ENCODE results near the gene UBL7.
"Not testable (repeated sequence)": the region's sequence is repeated elsewhere in the genome, so short reads cannot be mapped to it uniquely, and the experiment has no call there.

Gene UBL7

DNA sequence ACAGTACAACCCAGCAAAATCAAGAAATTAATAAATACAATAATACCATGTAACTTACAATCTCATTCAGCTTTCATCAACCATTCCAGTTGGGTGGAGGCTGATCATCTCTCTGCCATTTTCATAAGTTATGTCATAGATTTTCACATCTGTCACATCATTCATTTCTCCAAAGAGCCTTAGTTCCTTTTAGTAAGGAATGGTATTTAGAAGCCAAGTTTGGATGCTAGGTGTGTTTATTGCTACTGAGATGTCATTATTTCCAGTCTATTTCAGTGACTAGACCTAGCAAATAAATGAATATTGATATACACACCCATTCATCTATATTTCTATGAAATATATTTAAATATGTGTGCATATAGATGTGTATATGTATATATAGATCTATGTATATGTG, 2.7 kb upstream of the UBL7 start:
- DNase-seq = no peak

DNA sequence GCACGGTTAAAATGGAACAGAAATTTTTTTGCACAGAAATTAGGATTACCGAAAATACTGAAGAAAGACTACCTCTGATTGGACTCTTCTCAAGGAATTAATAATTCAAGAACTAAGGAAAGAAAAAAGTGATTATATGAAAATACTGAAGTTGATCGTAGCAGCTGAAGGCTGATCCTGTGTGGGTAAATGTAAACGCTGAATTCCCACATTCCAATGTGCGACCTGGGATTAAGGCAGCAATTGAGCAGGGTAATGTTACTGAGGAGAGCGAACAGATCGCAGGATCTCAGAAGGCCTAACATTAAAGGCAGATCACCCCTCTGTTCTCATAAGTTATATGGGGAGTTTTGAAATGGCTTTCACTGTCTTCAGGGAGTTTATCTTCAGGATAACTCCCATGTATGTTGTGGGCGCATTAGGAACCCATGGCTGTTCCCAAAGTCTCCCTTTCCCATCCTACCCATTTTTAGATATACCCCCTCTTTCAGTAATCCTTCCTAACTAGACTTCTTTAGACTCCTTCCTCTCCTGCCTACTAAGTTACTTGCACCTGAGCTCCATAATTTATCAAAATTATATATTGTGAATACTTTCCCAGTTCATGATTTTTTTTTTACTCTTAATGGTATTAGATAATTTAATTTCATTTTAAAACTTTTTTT, 1.0 kb upstream of the UBL7 start:
- DNase-seq = no peak

DNA sequence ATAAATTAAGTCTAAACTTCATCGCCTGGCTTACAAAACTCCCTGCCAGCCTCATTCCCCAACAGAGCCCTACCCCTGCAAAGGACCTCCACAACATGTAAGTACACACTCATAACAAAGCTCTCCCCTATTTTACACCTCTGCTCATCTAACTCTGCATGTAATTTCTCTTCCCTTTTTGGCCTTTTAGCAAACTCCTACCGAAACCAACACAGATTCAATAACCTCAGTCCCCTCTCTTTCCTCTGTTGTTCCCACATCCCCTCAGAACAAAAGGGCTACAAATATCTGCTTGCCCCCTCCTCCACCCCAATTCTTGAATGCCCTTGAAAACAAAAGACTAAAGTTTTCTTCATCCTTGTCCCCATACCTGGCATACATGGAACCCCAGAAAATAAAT, 662 bp downstream of the UBL7 start:
- no peak for DNase-seq

DNA sequence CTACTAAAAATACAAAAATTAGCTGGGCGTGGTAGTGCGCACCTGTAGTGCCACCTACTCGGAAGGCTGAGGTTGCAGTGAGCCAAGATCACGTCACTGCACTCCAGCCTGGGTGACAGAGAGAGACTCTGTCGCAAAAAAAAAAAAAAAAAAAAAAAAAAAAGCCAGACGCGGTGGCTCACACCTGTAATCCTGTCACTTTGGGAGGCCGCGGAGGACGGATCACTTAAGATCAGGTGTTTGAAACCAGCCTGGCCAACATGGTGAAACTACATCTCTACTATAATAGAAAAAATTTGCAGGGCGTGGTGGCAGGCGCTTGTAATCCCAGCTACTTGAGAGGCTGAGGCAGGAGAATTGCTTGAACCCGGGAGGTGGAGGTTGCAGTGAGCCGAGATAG, 1.2 kb downstream of the UBL7 start:
- DNase-seq = not testable (repeated sequence)

DNA sequence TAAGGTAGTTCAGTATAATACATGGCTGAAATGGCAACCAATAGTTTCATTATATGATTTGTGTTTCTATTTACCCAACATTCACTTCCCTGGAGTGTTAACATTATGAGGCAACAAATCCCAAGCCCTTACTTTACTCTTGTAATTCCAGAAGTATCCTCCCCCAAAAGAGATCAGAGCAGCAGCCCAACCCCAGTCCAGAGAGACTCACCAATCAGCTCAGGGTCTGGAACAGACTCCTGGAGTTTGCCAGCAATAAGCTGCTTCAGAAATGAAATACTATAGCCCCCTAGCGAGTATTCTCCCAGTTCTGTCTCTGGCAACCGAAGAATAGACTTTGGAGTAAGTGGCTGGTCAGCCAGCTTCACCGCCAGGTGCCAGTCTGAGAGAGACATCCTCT, 2.5 kb downstream of the UBL7 start:
- DNase-seq = no peak

DNA sequence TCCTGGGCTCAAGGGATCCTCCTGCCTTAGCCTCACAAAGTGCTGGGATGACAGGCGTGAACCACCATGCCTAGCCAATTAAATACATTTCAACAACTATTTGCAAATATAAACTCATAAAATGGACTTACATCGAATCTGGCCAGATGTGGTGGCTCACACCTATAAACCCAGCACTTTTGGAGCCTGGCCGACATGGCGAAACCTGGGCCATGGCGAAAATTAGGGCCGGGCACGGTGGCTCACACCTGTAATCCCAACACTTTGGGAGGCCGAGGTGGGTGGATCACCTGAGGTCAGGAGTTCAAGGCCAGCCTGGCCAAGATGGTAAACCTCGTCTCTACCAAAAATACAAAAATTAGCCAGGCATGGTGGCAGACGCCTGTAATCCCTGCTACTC, 3.9 kb downstream of the UBL7 start:
- DNase-seq = not testable (repeated sequence)

DNA sequence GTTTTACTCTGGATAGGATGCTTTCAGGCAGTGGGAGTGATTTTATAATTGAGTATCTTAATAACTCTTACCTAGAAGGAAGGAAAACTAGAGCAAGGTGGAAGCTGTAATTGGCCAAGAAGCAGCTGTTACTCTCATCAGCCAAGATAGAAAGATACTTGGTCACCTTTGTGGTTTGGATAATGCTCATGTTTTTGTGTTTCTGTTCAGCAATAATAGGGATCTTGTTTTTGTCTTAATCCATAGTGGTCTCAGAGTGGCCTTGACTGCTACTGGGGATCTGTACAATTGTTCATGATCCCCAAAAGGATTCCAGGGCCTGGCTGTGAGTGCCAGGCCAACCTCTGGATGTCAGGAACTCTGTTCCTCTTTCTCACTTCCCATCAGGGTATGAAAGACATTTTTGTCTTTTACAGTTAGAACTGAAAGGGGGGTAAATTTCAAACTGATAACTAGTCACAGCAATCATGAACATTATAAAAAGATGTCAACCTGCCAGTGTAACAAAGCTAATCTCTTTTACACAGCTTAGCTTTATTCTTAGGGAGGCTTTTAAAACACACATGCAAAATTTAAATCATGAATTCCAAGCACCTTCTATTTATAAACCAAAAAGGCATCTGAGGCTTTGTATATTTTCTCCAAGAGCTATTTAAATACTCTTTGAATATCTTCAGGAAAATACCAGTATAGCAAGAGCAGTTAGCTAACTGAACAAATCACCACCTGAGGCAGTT, 6.0 kb downstream of the UBL7 start:
- DNase-seq = no peak

DNA sequence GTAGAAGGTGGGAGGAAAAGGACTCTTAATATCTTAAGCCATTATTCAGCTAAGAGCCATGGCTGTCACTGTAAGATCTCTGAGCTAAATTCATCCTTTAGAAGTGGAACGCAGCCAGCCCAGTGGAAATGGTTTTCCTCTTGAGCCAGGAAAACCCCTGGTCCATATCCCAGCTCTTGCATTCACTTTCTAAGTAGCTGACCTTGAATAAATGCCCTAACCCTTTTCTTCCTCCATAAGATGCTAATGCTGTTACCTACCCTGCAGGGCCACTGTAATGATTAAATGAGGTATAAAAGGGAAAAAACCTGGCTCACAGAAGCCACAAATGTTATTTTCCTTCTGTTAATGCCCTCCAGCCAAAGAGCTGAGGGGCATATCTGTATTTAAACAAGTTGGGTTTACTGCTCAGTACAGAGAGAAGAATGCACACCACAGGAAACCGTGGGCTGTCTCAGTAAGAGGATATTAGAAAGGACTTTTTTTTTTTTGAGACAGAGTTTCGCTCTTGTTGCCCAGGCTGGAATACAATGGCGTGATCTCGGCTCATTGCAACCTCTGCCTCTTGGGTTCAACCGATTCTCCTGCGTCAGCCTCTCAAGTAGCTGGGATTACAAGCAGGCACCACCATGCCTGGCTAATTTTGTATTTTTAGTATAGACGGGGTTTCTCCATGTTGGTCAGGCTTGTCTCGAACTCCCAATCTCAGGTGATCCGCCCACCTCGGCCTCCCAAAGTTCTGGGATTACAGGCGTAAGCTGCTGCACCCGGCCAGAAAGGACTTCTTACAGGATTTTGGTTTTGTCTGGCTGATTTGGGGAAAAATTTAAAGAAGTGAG, 6.8 kb downstream of the UBL7 start:
- DNase-seq = no peak

DNA sequence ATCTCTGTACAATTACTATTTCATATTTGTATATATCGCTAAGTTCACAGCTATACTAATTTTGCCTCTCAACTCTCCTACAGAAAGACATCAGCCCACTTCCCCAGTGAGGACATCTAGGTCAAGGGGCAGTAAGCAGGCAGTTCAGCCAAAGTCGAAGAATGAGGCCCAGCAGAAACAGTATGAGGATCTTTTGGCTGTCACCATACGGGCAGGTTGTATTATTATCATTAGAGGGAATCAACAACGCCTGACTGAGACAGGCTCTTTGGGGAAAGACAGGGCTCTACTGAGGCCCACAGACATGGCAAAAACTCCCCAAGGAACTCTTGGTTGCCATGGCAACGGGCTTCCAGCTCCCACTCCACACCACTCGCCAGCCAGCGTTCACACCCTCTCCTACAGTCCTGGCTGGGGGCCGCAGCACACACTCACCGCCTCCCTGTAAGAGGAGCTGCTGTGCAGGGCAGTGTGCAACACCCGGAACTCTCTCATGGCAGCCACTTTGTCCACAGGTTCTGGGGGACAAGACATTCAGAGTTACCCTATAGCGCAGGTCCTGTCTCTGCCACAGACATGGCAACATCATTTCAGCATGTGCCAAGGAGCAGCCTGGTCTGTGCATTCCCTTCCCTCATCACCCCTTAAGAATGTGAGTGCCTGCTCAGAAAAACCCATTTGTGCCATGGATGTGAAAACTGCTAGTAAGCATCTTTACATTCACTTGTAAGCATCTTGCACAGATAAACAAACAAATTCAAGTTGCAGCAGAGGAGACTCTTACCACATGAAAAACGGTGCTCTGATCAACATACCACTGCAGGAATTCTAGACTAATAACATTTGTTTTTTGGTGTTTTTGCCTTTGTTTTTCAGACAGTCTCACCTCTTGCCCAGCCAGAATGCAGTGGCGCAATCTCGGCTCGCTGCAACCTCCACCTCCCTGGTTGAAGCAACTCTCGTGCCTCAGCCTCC, 8.8 kb downstream of the UBL7 start:
- no peak for DNase-seq

DNA sequence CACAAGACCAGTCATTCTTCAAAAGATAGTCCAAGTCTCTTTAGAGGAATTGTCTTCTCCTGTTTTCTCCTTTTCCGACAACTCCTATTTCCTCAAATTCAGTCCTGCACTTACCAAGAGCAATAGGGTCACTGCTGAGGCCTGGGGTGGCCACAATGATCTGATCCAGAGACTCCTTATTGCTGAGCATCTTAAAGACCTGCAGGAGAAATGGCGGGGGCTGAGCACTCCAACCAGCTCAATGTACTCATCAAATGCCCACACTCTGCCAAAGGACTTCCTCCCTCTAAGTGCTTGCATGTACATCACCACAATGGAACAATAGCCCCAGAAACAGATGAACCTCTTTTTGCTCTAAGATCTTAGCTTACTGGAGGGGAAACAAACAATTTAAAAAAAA, 9.6 kb downstream of the UBL7 start:
- DNase-seq = no peak

DNA sequence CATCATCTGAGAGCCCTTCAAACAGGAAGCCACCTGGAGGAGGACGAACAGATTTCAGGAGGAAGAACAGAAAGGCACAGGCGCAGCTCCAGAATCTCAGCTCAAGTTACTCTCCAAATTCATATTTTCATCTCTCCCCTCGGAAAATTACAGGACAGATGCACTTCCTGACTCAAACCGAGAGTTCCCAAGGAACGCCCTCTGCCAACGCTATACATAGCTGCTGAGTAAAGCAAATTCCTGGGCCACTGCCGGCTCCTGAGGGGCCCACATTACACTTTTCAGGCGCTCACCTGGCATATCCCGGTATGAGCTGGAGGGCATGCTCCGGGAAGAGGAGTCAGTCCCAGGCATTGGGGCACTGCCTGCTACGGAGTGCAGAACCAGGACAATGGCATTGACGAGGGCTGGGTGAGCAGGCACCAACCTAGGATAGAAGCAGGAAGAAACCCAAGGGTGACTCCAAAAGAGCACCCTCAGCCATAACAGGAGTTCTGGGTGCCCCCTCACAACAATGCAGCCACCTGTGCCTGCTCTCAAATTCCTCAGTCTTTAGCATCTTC, 11.2 kb downstream of the UBL7 start:
- no peak for DNase-seq

DNA sequence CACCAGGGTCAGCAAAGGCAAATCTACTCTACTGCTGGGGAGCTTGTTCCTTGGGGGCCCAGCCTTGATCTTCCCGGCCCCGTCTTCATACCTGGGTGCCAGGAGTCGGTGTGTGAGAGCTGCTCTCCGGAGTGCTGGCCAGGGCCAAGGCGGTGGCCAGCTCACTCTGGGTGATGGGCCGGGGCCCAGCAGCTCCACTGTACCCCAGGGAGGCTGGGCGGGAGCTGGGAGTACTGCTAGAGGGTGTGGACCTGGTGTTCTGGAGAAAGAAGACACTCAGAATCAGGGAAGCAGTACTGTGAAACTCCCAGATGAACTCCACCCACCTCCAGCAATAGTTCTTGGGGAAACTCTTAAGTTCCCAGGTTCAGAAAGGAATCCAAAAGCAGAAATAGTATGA, 11.9 kb downstream of the UBL7 start:
- DNase-seq = no peak

DNA sequence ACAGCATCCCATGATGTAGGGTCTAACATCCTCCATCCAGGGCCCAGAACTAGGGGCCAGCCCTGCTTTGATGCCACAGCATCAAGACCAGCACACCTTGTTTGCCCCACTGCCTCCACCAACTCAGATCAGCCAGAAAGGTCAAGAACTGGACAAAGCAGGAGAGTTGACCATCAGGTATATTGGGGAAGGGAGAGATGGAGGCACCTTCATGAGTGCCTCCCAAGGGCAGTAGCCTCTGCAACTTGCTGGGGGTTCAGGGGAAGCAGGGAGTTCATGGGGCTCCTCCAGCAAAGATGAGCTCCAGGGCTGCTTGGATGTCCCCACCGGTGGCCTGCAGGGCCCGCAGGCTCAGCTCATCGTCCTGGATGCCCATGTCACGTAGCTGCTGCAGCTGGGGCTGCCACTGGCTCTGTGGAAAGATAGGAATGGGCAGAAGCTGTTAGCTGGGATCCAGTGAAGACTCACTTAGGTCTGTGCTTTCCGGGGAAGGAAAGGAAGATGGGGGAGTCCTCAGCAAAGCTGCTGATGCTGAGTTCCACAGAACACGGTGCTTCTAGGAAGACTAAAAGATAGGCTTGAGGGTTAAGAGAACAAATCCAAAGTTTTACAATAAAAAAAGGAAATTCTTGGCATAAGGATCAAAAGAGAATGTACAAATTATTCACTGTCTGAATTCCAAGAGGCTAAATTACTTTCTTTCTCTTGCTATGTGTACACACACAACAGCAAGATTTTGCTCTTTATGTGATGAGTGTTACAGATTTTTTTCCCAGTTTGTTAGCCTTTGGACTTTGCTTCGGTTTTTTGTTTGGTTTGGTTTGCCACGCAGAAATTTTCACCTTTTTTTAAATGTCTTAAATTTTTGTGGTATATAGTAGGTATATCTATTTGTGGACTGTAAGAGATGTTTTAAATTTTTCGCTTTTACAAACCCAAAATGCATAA, 14.9 kb downstream of the UBL7 start:
- DNase-seq = no peak

DNA sequence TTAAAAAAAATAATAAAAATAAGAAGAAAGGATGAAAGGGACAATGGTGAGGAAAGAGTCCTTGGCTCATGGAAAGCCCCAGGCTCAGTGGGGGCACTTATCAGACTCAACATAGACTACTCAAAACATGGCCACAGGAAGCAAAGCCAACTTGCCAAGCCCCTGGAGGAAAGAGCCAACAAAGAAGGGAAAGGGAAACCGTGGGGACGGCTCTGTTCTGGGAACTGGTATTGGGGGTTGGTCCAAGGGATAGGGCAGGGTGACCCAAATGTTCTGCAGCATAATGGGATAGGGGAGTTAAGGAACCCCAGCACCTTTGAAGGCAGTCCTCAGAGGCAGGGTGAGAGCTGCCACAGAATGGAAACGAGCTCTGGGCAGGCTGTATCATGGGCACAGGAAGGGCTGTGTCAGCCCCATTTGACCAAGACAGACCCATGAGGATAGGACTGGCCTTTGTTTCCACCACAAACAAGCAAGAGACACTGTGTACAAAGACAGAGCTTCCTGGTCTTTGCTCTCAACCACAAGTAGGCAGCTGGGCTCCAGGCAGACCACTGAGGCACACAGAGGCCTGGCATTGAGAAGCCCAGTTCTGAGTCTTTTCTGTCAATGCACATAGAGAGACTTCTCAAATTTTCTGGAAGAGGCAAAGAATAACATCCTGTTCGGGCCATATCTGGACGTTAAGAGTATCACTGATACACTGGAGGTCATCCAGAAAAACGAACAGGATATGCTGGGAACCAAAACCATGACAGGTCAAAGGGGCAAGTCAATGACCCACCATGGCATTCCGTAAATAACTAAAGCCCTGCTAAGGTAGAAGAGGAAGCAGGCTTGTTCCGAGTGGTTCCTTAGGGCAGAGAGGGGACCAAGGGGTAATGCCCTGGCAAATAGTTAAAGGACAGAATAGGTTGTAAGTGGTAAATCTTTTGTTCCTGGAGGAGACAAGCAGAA, 16.6 kb downstream of the UBL7 start:
- DNase-seq = no peak

DNA sequence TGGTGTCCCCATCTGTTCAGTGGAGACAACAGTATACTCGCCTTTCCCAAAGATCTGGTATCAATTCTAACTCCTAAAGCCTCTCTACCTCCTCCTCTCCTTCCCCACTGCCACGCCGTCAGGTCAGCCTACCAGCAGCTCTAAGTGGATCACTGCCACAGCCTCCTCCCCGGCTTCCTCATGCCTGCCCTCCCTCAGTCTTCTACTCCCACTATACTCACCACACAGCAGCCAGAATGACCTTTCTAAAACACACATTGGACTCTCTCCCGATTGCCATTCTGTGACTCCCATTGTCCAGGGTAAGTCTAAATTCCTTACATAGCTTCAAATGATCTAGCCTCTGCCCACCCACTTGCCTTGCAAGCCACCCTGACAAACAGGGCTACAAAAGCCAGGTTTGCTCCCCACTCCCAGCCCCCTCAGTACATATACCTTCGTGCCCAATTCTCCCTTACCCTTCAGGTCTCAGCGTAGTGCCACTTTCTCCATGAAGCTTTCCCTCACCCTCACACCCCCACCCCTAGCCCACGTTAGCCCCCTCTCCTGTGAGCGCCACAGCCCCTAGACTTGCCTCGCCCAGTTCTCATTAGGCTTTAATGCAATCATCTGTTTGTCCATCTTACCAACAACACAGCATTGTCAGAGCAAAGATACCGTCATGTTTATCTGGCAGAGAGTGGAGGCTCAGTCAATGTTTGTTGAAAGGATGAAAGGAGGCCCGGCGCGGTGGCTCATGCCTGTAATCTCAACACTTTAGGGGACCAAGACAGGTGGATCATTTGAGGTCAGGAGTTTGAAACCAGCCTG, 17.7 kb downstream of the UBL7 start:
- DNase-seq = no peak

DNA sequence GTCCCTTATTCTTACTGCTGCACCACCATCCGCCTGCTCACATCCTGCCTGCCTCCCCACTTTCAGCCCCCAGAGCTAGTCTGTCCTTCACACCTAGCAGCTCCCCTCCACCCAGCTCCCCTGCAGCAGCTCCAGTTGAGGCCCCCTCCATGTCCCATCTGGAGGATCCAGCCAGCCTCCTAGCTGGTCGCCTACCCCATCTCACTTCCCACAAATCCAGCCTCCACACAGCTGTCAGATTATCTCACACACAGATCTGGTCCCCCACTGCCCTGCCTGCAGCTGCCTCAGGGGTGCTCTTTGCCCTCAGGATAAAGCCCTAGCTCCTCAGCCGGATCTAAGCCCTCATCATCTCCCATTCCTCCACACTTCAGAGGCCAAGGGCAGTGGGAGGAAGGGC, 18.4 kb downstream of the UBL7 start:
- DNase-seq = no peak

DNA sequence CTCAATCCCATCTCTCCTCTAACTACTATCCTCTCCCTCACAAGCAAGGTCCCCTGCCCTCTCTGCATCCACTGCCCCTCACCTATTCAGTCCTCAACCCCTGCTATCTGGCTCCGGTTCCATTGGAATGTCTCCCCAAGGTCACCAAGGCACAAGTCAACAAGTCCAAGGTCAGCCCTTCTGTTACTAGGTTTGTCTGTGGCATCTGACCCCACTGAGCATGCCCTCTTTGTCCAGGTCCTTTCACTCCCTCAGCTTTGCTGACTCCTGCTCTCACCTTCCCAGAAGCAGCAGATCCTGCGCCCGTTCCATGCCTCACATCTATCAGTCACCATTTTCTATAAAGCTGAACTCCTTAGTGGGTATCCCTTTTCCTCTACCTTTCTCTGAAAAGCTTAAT, 18.9 kb downstream of the UBL7 start:
- DNase-seq = no peak

DNA sequence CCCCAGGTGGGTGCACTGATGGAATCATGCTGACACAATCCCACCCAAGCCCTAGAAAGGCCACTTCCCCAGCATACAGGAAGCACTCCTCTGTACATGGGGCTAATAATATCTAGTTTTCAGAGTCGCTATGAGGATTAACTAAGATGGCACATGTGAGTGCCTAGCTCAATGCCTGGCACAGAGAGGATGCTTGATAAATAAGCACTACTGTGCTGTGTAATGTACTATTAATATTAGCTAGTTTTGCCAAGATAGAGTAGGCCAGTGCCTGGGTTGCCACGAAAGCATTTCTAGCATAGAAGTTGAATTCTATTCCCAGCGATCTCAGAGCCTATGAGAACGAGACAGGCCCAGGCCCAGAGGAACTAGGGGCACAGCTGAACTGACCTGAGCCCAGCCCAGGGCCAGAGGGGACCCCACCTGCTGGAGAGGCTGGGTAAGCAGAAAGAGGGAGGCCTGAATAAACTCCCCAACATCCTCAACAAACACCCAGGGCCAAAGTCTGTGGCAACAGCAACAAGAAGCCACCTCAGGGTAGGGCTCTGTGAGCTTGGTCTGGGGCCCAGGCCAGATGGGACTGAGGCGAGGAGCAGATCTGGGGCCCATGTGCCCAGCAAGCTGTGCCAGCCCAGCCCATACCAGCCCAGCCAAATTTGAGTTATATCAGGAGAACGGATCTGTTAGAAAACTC, 19.6 kb downstream of the UBL7 start:
- no peak for DNase-seq
